ENCODE results near the gene CFB. TPM values are rescaled to one million over a fixed set of nuclear protein-coding genes. Genes with fewer than 3 reads are reported as not detected.
A peak's percentile ranks its signal among the peaks of the same experiment; 100 is the strongest.
"Not testable (repeated sequence)": the region's sequence is repeated elsewhere in the genome, so short reads cannot be mapped to it uniquely, and the experiment has no call there.

CFB gene
- total RNA-seq, 1 donor from 2014 or later, result 34.7 TPM

DNA sequence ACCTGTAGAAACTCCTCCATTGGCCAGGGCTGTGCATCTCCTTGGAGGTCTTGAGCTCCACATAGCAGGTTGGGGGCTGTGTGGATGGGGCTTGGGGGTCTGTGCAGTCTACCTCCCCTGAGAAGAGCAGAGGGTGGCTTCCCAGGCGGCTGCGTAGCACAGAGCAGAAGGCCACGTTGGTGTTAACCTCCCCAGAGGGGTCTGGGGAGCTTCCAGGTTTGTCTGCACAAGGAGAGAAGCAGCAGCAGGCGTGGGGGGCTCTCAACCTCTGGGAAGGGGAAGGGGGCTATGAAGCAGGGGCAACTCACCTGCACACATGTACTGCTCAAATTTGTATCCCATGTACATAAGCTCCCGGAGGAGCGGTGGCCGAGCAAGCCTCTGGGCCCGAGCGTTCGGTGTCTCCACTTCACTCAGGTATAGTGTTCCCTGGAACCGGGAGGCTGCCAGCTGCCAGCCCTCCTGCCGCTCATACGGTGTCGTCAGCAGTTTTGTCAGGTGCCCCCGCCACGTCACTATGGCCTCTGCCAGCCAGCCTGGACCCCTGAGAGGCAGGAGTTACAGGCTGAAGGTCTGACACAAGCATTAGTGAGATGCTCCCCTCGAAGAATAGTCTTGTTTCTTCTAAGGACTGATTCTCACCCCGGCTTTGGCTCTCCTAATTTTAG, 24.8 kb downstream of the CFB start:
- DNase-seq (ENCODE audit: low spot score), result no peak

GRCh38 chr6:31971279-31971992, 25.5 kb downstream of the CFB start:
- peak; percentile 23 for DNase-seq (ENCODE audit: low spot score)

- peak; percentile 99 for DNase-seq (ENCODE audit: low spot score)
These were observed 26.3 kb downstream of the CFB start, which contains the start of gene DXO for GRCh38 chr6:31971993-31972708. TSS of gene DXO (minus strand) at chr6:31972138. CDS start at chr6:31971675, 463 bp downstream.

DNA sequence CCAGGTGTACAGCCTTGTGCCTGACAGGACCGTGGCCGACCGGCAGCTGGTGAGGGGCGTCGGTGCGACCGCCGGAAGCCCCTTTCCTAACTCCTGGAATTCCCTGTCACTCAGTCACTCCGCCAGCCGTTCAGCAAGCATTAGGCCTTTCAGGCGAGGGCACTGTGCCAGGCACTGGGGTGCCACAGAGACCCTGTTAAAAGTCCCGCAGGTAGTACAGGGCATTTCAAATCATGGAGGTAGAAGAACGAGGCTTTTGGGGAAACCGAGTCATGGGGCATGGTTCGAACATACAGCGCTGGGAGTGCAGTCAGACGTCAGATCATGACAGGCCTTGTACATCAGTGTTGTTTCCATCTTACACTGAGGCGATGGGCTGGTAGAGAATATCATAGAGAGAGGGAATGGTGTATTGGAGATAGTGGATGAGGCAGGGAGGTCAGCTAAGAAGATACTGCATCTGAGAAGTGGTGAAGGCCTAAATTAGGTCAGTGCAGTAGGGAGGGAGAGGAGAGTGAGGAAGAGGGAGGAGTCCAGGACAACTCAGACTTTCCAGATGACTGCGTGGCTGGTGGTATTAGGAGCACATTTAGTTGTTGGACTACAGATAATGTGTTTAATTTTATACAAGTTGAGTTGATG, 26.9 kb downstream of the CFB start:
- peak; percentile 65 for DNase-seq (ENCODE audit: low spot score)

DNA sequence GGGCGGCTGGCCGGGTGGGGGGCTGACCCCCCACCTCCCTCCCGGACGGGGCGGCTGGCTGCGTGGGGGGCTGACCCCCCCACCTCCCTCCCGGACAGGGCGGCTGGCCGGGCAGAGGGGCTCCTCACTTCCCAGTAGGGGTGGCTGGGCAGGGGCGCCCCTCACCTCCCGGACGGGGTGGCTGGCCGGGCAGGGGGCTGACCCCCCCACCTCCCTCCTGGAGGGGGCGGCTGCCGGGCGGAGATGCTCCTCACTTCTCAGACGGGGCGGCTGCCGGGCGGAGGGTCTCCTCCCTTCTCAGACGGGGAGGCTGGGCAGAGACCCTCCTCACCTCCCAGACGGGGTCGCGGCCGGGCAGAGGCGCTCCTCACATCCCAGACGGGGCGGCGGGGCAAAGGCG, 30.2 kb downstream of the CFB start:
- not testable (repeated sequence) for DNase-seq (ENCODE audit: low spot score)

GRCh38 chr6:31977816-31978431, 32.0 kb downstream of the CFB start:
- DNase-seq (ENCODE audit: low spot score), result no peak

- no peak for DNase-seq (ENCODE audit: low spot score)
These were observed 32.9 kb downstream of the CFB start for GRCh38 chr6:31978831-31979230.

DNA sequence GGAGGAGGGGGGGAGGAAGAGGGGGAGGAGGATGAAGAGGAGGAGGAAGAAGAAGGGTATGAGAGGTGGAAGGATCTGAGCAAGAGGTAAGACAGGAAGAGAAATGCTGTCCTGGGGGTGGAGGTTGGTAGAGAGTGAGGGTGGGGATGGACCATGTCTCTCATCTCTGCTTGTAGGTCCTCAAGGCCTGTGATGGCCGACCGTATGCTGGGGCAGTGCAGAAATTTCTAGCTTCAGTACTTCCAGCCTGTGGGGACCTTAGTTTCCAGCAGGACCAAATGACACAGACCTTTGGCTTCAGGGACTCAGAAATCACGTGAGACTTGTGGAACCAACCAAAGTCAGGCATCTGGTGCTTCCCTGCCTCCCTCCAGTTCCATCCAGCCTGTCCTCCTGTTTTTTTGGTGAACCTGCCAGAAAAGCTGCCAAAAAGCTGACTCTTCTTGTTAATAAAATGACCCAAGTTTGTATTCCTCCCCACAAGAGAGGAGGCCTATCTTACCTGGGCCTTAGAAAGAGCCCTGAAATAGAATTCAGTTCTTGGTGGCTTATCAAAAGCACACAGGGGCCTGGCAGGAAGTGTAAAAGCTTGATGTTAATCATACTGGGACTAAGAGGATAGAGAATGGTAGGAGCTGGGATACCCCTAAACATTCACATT, 33.5 kb downstream of the CFB start:
- no peak for DNase-seq (ENCODE audit: low spot score)

- DNase-seq (ENCODE audit: low spot score), result not testable (repeated sequence)
These were observed 34.4 kb downstream of the CFB start for GRCh38 chr6:31980195-31980876.

- DNase-seq (ENCODE audit: low spot score), result not testable (repeated sequence)
These were observed 35.1 kb downstream of the CFB start for GRCh38 chr6:31980998-31981397.

GRCh38 chr6:31981744-31982143, 35.8 kb downstream of the CFB start, which contains the start of gene C4A:
TSS of gene C4A (plus strand) at chr6:31982057. CDS start at chr6:31982108, 51 bp downstream.
- not testable (repeated sequence) for DNase-seq (ENCODE audit: low spot score)

DNA sequence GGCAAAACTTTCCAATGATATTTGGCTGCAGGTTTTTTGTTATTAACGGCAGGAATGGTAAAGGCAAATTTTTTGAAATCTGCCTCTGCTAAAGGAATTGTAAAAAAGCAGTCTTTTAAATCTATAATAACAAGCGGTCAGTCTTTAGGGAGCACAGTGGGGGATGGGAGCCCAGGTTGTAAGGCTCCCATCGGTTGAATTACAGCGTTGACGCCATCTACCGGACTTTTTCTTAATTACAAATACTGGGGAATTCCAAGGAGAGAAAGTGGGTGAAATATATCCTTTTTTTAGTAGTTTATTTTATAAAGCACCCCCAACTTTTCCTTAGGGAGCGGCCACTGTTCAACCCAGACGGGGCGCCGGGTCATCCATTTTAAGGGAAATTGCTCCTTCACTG, 43.5 kb downstream of the CFB start:
- not testable (repeated sequence) for DNase-seq (ENCODE audit: low spot score)

DNA sequence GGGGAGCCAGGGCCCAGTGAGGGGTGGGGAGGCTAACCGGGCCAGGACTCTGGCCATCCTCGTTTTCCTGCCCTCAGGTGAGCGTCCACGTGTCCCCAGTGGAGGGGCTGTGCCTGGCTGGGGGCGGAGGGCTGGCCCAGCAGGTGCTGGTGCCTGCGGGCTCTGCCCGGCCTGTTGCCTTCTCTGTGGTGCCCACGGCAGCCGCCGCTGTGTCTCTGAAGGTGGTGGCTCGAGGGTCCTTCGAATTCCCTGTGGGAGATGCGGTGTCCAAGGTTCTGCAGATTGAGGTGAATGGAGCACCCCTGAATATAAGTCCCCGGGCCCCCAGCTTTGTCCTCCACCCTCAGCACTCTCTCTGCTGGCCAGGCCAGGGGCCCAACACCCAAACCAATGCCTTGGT, 48.5 kb downstream of the CFB start:
- not testable (repeated sequence) for DNase-seq (ENCODE audit: low spot score)

DNA sequence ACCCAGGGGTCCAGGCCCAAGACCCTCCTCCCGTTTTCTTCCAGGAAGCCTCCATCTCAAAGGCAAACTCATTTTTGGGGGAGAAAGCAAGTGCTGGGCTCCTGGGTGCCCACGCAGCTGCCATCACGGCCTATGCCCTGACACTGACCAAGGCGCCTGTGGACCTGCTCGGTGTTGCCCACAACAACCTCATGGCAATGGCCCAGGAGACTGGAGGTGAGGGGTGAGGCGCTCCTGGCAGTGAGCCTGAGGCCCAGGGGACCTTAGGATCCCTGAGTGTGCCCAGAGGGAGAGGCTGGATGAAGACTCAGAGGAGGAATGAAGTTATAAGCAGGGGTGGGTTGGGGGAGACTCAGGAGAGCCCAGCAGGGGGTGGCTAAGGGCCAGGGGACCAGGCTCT, 50.5 kb downstream of the CFB start:
- not testable (repeated sequence) for DNase-seq (ENCODE audit: low spot score)

Other genes with a start within 250 kb of the CFB start
- 33.7 TPM for gene ABHD16A, start 242.8 kb upstream of the CFB start, total RNA-seq (ENCODE audit: insufficient read depth, low replicate concordance)
- not detected for gene LY6G6F, start 239.2 kb upstream of the CFB start, total RNA-seq (ENCODE audit: insufficient read depth, low replicate concordance)
- not detected for gene LY6G6D, start 230.7 kb upstream of the CFB start, total RNA-seq (ENCODE audit: insufficient read depth, low replicate concordance)
- 3.1 TPM for gene LY6G6C, start 224.3 kb upstream of the CFB start, total RNA-seq (ENCODE audit: insufficient read depth, low replicate concordance)
- gene MPIG6B, start 222.7 kb upstream of the CFB start, total RNA-seq (ENCODE audit: insufficient read depth, low replicate concordance), result 3.1 TPM
- 87.4 TPM for gene DDAH2, start 216.8 kb upstream of the CFB start, total RNA-seq (ENCODE audit: insufficient read depth, low replicate concordance)
- gene CLIC1, start 209.6 kb upstream of the CFB start, total RNA-seq (ENCODE audit: insufficient read depth, low replicate concordance), result 203 TPM
- gene MSH5, start 206.1 kb upstream of the CFB start, total RNA-seq (ENCODE audit: insufficient read depth, low replicate concordance), result 8.2 TPM
- gene SAPCD1, start 183.4 kb upstream of the CFB start, total RNA-seq (ENCODE audit: insufficient read depth, low replicate concordance), result not detected
- not detected for gene VWA7, start 168.8 kb upstream of the CFB start, total RNA-seq (ENCODE audit: insufficient read depth, low replicate concordance)
- gene VARS1, start 150.3 kb upstream of the CFB start, total RNA-seq (ENCODE audit: insufficient read depth, low replicate concordance), result 18.8 TPM
- gene LSM2, start 139.1 kb upstream of the CFB start, total RNA-seq (ENCODE audit: insufficient read depth, low replicate concordance), result 28.9 TPM
- gene HSPA1L, start 130.8 kb upstream of the CFB start, total RNA-seq (ENCODE audit: insufficient read depth, low replicate concordance), result 1.4 TPM
- gene HSPA1A, start 130.6 kb upstream of the CFB start, total RNA-seq (ENCODE audit: insufficient read depth, low replicate concordance), result 84.7 TPM
- 37.3 TPM for gene HSPA1B, start 118.4 kb upstream of the CFB start, total RNA-seq (ENCODE audit: insufficient read depth, low replicate concordance)
- 47.9 TPM for gene NEU1, start 83.3 kb upstream of the CFB start, total RNA-seq (ENCODE audit: insufficient read depth, low replicate concordance)
- 0.96 TPM for gene SLC44A4, start 67.1 kb upstream of the CFB start, total RNA-seq (ENCODE audit: insufficient read depth, low replicate concordance)
- gene EHMT2, start 48.4 kb upstream of the CFB start, total RNA-seq (ENCODE audit: insufficient read depth, low replicate concordance), result 33.9 TPM
- gene ZBTB12, start 44.0 kb upstream of the CFB start, total RNA-seq (ENCODE audit: insufficient read depth, low replicate concordance), result 1.9 TPM
- gene C2, start 18.4 kb upstream of the CFB start, total RNA-seq (ENCODE audit: insufficient read depth, low replicate concordance), result 27.0 TPM
- 54.9 TPM for gene NELFE, start 12.9 kb downstream of the CFB start, total RNA-seq (ENCODE audit: insufficient read depth, low replicate concordance)
- gene SKIC2, start 13.1 kb downstream of the CFB start, total RNA-seq (ENCODE audit: insufficient read depth, low replicate concordance), result 34.7 TPM
- gene DXO, start 26.0 kb downstream of the CFB start, total RNA-seq (ENCODE audit: insufficient read depth, low replicate concordance), result 13.2 TPM
- 26.2 TPM for gene C4A, start 36.0 kb downstream of the CFB start, total RNA-seq (ENCODE audit: insufficient read depth, low replicate concordance)
- 32.3 TPM for gene C4B, start 68.7 kb downstream of the CFB start, total RNA-seq (ENCODE audit: insufficient read depth, low replicate concordance)
- not detected for gene CYP21A2, start 92.3 kb downstream of the CFB start, total RNA-seq (ENCODE audit: insufficient read depth, low replicate concordance)
- gene TNXB, start 163.2 kb downstream of the CFB start, total RNA-seq (ENCODE audit: insufficient read depth, low replicate concordance), result 24.1 TPM
- gene ATF6B, start 182.2 kb downstream of the CFB start, total RNA-seq (ENCODE audit: insufficient read depth, low replicate concordance), result 14.4 TPM
- 1.2 TPM for gene FKBPL, start 184.2 kb downstream of the CFB start, total RNA-seq (ENCODE audit: insufficient read depth, low replicate concordance)
- gene PRRT1, start 205.8 kb downstream of the CFB start, total RNA-seq (ENCODE audit: insufficient read depth, low replicate concordance), result 1.2 TPM
- 9.6 TPM for gene PPT2, start 208.0 kb downstream of the CFB start, total RNA-seq (ENCODE audit: insufficient read depth, low replicate concordance)
- 1.9 TPM for gene EGFL8, start 218.5 kb downstream of the CFB start, total RNA-seq (ENCODE audit: insufficient read depth, low replicate concordance)
- 11.1 TPM for gene AGPAT1, start 230.0 kb downstream of the CFB start, total RNA-seq (ENCODE audit: insufficient read depth, low replicate concordance)
- 29.4 TPM for gene RNF5, start 232.3 kb downstream of the CFB start, total RNA-seq (ENCODE audit: insufficient read depth, low replicate concordance)
- 2.9 TPM for gene AGER, start 238.2 kb downstream of the CFB start, total RNA-seq (ENCODE audit: insufficient read depth, low replicate concordance)
- 42.6 TPM for gene PBX2, start 244.1 kb downstream of the CFB start, total RNA-seq (ENCODE audit: insufficient read depth, low replicate concordance)
- gene GPSM3, start 246.5 kb downstream of the CFB start, total RNA-seq (ENCODE audit: insufficient read depth, low replicate concordance), result 1.2 TPM

Data from umbilical cord (tissue), 2 donors.